K562 (cell line): ENCODE measurements around the gene CFAP251. TPM values are rescaled to one million over a fixed set of nuclear protein-coding genes. Genes with fewer than 3 reads are reported as not detected.
A peak's percentile ranks its signal among the peaks of the same experiment; 100 is the strongest.

Experiments
- ARNT ChIP-seq, 2 experiments: fragments of 450-650 bp; IDR thresholded peaks; 2 replicates each; pipeline ENCODE4 v1.6.1; 2016; ENCODE audit warnings: mild to moderate bottlenecking in 1 of 2
- ATF1 ChIP-seq, 2 experiments: fragments of 450-650 bp in 1 of 2; IDR thresholded peaks; 2 replicates each; pipeline ENCODE4 v1.6.1; 2016; ENCODE audit warnings: missing compliant biosample characterization in 1 of 2, missing genetic modification characterization in 1 of 2
- REST ChIP-seq, 2 experiments: fragments of 450-650 bp; formaldehyde crosslinking in 1 of 2; IDR thresholded peaks; 2 replicates each; pipeline versions ENCODE4 v1.4.0 to v1.6.1; 2014 to 2020; ENCODE audit warnings: mild to moderate bottlenecking in 2 of 2, borderline replicate concordance in 1 of 2, low read depth in 1 of 2
- RREB1 ChIP-seq: fragments of 250-450 bp; sonication (Bioruptor Pico); IDR thresholded peaks from 2 replicates; pipeline ENCODE4 v1.4.0; 2020
- ZNF197 ChIP-seq: fragments of 200-800 bp; sonication (Bioruptor generic); IDR thresholded peaks from 2 replicates; pipeline ENCODE4 v1.6.1; 2016; ENCODE audit warnings: low read depth, missing genetic modification characterization, missing compliant biosample characterization
- polyA plus RNA-seq, 8 experiments: library from polyadenylated mRNA; depleted of rRNA in 4 of 8; stranded (reverse) in 5 of 8; unstranded in 3 of 8; fragments of >200 nt; fragmentation: Nextera tagmentation in 2 of 8; fragmentation: Illumina TruSeq in 1 of 8; extraction: Ambion mirVana in 2 of 8; extraction: Trizol in 1 of 8; gene quantifications; 2 replicates each; pipeline versions ENCODE4 v1.2.1 to v1.2.3, GENCODE V29; 2011 to 2014; ENCODE audit warnings: inconsistent platforms in 1 of 8, missing spikeins in 1 of 8
- total RNA-seq, 7 experiments: library from RNA; depleted of rRNA in 6 of 7; stranded (reverse); fragments of >200 nt in 6 of 7; fragmentation: Illumina TruSeq in 2 of 7; extraction: Trizol in 2 of 7; gene quantifications; 2 replicates each; pipeline versions ENCODE4 v1.2.1 to v1.2.3, GENCODE V29; 2011 to 2021; ENCODE audit warnings: low replicate concordance in 1 of 7
- TF ChIP-seq, protein P1 (sequence below): sonication (generic); formaldehyde crosslinking; IDR thresholded peaks from 2 replicates; pipeline ENCODE4 v1.8.0; 2022; ENCODE audit warnings: missing genetic modification reagents, mild to moderate bottlenecking, borderline replicate concordance
- TF ChIP-seq, protein P2 (sequence below): fragments of 450-650 bp; IDR thresholded peaks from 2 replicates; pipeline ENCODE4 v1.6.1; 2016; ENCODE audit warnings: antibody characterized with exemption

CFAP251 gene
- total and polyA plus RNA-seq, 9 of the 15 experiments (the other 6 are each of a cell fraction or from before 2014, with no cell fraction given): 16.6 to 31.0 (median 19.1) TPM

GRCh38 chr12:122023339-122024131 is 105.1 kb downstream of the CFAP251 start (continued):
- no peak for TF ChIP-seq RREB1 (CRISPR knock-in tag)
- TF ChIP-seq ARNT (IDR thresholded peaks at IDR 0.05): no peak
- peak; percentile 27; the same call in 1 of the 2 replicates for TF ChIP-seq REST (IDR thresholded peaks at IDR 0.05; ENCODE audit: borderline replicate concordance)
- no peak for TF ChIP-seq REST (CRISPR knock-in tag; IDR thresholded peaks at IDR 0.05; ENCODE audit: low read depth)
- no peak for TF ChIP-seq ZNF197 (CRISPR knock-in tag)
- TF ChIP-seq, protein P1, sequence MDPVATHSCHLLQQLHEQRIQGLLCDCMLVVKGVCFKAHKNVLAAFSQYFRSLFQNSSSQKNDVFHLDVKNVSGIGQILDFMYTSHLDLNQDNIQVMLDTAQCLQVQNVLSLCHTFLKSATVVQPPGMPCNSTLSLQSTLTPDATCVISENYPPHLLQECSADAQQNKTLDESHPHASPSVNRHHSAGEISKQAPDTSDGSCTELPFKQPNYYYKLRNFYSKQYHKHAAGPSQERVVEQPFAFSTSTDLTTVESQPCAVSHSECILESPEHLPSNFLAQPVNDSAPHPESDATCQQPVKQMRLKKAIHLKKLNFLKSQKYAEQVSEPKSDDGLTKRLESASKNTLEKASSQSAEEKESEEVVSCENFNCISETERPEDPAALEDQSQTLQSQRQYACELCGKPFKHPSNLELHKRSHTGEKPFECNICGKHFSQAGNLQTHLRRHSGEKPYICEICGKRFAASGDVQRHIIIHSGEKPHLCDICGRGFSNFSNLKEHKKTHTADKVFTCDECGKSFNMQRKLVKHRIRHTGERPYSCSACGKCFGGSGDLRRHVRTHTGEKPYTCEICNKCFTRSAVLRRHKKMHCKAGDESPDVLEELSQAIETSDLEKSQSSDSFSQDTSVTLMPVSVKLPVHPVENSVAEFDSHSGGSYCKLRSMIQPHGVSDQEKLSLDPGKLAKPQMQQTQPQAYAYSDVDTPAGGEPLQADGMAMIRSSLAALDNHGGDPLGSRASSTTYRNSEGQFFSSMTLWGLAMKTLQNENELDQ (CRISPR knock-in tag): no peak
- TF ChIP-seq ATF1 (CRISPR knock-in tag; IDR thresholded peaks at IDR 0.05): no peak
- TF ChIP-seq ATF1 (tag; IDR thresholded peaks at IDR 0.05): no peak
- TF ChIP-seq, protein P2, sequence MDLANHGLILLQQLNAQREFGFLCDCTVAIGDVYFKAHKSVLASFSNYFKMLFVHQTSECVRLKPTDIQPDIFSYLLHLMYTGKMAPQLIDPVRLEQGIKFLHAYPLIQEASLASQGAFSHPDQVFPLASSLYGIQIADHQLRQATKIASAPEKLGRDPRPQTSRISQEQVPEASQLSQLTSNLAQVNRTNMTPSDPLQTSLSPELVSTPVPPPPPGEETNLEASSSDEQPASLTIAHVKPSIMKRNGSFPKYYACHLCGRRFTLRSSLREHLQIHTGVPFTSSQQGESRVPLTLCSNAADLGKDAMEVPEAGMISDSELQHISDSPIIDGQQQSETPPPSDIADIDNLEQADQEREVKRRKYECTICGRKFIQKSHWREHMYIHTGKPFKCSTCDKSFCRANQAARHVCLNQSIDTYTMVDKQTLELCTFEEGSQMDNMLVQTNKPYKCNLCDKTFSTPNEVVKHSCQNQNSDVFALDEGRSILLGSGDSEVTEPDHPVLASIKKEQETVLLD: no peak
